GM11168 (cell line): ENCODE measurements around the gene MED12L.

Experiments used
- in situ Hi-C: fragments of 300-500 bp; cut with MboI; formaldehyde crosslinking; loops from one replicate; pipeline ENCODE4 v1.12.0; 2022; ENCODE audit warnings: low sequenced_read_pairs; ENCODE audit not compliant: unreplicated experiment

MED12L gene

DNA sequence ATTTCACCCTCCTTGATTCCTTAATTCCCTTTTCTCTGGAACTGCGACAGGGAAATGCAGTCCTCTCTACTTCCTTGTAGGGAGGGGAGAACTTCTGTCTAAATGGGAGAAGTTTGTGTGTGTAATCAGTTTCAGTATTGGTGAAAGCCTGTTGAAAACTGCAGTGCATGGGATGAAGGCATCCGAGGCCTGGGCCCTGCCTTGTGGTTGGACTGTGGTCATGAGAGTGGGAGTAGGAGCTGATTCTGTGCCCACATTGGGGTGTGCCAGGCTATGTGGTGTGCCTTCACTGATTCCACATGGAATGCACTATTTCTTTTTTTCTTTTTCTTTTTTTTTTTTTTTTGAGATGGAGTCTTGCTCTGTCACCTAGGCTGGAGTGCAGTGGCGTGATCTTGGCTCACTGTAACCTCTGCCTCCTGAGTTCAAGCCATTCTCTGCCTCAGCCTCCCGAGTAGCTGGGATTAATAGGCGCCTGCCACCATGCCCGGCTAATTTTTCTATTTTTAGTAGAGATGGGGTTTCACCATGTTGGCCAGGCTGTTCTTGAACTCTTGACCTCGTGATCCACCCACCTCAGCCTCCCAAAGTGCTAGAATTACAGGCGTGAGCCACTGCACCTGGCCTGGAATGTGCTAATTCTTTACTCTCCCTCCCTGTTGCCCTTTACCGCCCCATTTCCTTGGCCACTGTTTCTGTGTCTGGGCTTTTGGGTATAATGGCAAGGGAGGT lies 84.7 kb downstream of the MED12L start:
- in situ Hi-C loops, result loop anchor here (5.0 to 10.0 kb wide), 2 partner anchors 55 to 107 kb away; partner anchors contain the start of gene P2RY14

DNA sequence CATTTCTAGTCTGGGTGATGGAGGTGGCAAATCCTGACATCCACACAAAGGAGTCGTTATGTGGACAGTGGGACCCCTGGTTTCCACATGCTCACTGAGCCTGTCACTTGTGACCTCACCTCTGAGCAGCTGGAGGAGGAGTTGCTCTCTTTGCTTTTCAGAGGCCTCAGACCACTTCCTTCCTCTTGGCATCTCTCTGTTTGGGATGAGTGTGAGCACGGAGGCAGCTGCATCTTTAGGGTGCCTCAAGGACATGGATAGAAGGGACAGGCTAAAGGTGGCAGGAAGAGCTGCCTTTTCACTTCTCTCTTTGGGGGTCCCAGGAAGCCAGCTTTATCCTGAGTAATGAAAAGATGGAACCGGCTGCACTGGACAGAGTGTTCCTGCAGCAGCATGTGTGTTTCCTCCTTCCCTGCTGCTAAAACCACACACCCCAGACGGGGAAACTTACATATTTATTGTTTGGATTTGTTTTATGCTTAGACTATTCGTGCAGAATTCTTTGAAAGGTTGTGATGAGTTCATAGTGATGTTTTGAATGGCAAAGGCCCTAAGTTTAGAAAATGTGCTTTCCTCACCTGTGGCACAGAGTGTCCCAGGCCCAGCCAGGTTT lies 85.8 kb downstream of the MED12L start:
- in situ Hi-C loops, result no loop called here

DNA sequence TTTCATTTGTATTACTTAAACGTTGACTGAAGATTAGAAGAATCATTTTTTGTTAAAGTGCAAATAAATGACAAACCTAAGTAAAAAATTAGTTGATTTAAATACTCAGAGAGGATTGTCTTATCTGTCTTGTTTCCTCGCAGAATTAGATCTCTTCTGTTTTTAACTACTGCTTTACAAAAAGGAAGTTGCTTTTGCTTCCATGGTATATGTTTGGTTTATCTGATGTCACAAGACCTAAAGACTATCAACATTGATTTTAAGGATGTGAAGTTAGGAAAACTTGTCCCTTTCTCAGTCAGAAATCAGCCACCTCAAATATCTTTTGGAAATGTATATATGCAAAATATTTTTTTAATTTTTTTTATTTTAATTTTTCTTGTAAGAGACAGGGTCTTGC lies 88.9 kb downstream of the MED12L start:
- in situ Hi-C loops, result no loop called here

DNA sequence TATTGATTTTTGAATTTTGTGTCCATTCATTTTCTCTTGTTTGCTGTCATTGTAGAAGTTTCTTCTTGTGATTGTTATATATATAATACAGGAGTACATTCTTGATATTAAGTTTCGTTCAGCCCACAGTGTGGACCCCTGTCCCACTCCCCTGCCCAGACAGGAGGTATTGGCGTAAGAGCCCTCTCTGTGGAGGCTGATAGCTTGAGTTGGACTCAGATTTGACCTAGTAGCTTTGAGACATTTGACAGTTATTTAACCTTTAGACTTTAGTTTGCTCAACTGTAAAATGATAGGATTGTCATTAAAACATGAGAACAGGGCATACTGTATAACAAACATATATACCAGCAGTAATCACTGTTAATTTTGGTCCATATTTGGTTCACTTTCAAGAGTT lies 90.5 kb downstream of the MED12L start:
- in situ Hi-C loops, result no loop called here

DNA sequence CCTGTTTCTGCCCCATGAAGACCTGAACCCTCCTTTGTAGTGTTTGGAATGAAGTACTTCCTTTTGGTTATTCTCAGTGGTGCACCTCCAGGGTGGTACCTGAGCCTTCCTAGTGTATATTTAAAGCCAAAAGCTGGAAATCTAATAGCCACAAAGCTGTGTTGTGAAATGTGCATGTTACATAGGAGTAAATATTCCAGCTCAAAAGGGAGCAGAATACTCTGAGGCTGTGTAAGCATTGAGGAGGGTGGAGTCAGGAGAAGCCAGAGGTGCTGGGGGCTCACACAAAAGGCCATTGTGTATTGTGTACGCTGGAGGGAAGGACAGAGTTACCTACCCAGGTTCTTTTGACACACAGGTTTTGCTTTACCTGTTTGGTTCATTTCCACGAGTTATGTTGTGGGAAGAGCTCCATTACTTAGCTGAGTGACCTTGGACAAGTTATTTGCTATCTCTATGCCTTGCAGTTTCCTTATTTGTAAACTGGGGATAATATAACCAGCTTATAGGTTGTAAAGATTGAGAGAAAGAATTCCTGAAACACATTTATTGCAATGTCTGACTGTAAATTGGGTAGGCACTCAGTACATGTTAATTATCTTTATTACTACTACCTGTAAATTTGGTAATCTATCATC lies 92.9 kb downstream of the MED12L start:
- in situ Hi-C loops, result no loop called here

DNA sequence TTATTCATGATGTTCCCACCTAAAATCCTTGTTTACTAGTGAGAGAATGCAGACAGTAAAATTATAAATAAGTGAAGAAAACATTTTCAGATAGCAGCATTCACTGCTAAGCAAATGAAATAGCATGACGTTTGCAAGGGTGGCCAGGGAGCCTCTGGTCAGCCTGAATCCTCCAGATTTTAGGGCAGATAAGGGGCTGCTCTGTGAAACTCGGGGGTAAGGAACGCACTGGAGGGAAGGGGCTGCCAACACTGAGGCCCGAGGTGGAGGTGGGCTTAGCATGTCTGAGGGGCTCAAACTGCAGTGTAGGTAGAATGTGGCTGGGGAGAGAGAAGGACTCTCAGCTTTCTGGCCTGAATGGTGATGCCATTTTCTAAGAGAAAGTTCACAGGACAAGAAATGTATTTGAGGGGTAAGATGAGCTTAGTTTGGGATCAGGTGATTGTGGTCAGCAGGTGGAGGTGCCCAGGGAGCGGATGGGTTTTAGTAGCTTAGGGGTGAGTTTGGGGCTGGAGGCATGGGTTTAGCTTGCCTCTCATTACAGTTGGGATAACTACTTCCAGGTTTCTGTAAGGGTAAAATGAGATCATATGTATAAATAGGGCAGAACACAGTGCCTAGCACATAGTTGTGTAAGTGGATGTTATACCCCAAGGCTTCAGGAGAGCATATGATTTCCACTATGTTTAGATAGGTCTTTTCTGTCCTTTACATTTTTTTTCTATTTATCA lies 97.0 kb downstream of the MED12L start:
- in situ Hi-C loops, result no loop called here

DNA sequence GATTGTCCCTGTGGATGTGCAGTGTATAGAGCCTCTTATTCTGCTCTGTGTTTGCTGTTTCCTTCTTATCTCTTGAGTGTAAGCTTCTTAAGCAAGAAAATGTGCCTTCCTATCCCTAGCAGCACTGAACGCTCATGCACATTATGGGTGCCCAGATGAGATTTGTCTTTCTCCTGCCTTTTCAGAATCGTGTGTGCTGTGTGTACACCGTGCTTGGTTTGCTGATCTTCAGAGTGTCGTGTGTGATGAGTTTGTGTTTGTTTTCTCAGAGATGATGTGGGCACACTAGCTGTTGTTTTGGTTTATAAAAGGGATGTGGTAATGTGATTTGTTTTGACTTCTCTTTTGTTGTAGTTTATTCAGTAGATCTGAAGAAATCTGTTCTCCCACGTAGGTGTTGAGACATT lies 97.8 kb downstream of the MED12L start:
- in situ Hi-C loops, result no loop called here

DNA sequence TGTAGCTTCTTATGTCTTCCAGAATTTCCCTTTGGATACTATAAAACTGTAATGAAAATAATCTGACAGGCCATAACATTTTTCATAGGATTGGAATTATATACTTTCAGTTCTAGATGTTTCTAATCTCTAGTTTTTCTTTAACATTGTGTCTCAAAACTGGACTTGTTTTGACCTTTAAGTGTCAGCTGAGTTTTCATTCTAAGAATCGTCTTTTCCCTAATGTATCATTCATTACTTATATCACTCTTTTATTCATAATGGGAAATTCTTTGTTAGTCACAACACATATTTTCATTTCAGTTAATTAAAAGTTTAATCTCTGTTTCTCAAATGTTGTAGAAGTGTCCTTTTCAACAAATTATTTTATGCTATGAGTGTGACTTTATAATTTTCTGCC lies 105.6 kb downstream of the MED12L start:
- in situ Hi-C loops, result no loop called here

DNA sequence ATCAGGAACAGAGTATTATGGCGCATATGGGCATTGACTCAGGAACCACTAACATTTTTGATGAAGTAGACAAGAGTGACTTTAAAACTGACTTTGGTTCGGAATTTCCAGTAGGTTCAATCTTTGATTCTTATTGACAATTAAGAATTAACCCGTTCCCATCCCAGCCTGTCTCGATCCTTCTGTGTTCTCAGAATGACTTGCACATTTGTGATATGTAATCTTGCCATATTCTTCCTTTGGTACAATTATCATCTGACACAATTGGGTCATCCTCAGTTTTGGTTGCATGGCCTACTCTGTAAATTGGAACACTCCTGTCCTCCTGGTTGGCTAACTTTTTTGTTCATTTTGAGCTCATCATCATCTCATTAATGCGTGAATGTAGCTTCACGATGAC lies 107.1 kb downstream of the MED12L start:
- in situ Hi-C loops, result no loop called here

DNA sequence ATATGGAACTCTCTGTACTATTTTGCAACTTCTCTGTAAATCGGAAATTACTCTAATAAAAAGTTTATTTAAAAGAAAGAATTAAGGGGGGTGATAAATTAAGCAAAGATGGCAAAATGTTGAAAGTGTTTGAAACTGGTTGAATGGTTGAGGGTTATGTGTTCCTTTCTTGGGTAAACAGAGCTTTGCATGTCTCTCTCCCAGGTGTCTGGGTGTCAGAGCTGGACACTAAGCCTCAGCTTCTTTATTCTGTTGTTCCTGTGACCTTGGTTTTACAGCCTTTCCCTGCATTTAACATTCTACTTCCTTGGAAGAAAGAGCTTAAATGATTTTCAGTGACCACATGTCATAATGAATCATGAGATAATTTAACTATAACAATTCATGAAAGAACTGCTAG lies 110.4 kb downstream of the MED12L start:
- in situ Hi-C loops, result no loop called here

DNA sequence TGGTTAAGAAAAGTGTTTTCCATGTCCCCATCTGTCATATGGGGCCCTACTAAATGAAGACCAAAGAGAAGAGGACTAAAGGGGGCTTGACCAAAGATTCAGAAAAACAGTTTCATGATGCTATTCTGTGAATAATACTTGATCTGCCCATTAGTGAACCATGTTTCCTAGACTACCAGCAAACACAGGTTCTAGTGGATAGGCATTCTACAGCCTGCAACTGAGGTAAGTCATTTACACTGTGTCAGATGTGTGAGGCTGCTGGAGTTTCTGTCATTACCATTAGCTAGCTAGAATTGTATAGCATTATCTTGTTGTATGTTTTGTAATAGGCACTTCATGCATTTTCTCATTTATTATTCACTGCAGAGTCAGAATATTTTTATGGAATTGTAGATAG lies 111.0 kb downstream of the MED12L start:
- in situ Hi-C loops, result no loop called here

DNA sequence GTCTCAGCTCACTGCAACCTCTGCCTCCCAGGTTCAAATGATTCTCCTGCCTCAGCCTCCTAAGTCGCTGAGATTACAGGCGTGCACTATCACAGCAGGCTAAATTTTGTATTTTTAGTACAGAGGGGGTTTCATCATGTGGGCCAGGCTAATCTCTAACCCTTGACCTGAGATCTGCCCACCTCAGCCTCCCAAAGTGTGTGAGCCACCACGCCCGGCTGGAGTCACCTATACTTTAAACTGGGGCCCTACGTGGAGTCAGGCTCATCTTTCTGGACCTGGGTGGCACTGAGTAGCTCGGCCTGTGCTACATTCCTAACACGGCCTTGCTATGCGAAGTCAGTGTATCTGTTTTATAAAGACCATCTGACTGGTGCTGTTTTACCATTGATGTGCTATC lies 111.8 kb downstream of the MED12L start:
- in situ Hi-C loops, result no loop called here

DNA sequence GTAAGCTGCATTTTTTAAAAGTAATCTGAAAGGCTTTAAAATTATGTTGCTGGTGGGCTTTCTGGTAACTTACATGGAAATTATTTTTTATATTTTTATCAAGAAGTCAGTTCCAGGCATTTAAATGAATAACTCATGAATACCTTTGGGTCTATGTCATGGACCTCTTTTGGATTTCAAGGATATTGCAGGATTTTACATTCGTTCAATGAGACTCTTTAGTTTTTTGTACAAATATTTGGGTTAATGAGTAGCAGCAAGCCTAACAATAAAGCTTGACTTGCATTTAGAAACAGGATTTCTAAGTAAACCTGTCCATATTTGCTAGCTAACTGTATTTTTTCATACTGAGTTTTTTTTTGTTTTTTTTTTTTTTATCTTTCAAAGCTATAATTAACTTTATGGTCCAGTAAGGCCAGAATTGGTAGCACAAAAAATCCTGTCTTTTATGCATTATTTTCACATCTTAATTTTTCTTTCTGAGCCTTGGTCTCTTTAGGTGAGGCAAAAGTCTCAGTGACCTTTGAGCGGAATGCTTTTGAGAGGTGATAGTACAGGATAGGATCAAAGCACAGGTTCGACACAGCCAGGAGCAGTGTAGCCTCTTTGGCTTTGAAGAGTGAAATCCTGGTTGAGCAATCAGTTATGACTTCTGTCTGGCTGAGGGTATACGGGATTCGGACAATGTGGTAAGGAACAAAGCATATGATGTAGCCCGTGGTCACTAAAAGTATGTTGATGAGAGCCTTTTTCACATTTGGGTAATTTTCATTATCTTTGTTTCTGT lies 112.7 kb downstream of the MED12L start:
- in situ Hi-C loops, result no loop called here

DNA sequence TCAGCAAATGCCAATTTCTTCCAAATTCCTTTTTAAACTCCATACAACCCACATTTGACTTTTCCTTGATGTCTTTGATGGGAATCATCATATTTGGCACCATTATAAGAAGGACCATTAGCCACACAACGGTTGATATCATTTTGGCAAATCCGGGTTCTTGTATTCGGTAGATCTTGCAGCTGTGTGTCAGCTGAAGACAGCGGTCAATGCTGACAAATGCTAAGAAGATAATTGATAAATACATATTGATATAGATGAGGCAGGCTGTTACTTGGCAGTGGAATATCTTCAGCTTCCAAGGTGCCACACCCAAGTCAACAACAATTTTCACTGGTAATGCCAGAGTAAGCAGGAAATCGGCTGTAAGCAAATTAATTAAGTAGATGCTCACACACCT lies 113.4 kb downstream of the MED12L start:
- in situ Hi-C loops, result no loop called here

DNA sequence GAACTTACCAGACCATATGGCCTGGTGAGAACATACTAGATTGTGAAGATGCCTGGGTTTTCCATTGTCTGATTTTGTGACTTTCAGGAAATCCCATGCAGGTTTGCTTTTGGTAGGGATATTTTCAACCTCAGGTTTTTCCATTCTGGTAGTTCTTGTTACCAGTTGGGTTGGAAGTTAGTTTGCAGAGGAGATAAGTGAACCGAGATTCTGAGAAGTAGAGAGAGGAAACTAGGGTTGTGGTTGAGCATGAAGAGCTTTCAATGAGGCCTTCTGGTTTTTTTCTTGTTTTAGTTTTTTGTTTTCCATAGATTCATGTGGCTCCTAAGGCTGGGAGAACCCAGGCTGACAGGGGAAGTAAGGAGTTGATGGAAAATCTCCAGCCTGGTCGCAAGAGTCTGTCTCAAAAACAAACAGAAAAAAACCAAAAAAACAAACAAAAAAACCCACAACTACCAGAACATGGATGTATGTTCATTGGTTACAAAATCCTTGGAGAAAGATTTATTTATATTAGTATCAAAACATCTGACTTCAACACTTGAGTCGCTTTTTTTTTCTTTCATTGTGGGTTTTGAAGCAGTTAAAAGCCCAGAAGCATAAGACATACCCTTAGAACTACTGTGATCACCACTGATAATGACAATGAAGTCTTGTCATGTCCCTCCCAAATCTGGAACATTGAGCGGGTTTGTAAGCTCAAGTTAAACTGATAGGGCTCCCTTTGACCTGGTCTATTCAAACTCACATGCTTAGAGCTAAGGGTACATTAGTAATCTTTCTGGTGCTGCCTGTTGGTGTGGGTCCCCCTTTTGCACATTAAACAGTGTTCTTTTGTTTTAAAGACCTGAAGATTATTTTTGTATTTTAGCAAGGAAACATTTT lies 114.3 kb downstream of the MED12L start:
- in situ Hi-C loops, result no loop called here

DNA sequence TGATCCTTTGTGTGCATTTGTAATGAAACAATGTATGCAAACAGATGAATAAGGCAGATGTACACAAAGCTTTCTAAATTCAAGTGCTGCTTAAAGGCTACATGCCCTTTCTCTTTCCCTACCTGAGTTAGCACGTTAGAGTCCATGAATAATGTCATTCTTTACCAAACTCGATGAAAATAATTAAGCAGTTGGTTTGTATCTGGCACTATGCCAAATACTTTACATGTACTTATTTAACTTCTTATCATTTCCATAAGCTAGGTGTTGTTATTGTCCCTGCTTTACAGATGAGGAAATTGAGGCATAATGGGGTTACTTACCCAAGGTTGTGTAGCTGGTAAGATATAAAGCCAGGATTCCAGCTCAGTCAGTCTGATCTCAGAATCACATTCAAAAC lies 115.1 kb downstream of the MED12L start:
- in situ Hi-C loops, result no loop called here

DNA sequence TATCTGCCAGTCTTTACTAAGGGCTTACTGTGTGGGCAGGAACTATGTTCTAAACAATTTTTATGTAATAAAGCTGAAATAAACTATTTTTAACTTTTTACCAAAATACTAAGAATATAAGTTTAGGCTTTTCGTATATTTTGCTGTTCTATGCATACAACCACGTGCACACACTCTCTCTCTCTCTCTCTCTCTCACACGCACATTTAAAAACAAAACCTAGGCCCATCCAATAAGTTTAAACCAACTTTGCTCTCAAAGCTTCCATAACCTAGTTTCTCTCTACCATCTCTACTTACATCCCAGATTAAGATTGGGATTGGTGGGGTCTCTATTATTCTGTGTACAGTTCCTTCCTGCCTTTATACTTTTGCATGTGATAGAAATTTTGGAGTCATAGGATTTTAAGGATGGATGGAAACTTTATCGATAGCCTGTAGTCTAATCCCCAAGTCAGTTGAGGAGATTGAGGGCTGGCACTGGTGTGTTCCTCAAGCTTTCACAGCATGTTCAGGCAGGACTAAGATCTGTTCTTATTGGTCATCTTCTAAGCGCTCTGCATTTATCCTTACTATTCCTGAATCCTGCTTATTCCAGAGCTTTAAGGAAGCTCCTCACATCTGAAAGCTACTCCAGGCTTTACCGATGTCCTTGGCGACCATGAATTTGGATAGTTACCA lies 115.7 kb downstream of the MED12L start:
- in situ Hi-C loops, result no loop called here

DNA sequence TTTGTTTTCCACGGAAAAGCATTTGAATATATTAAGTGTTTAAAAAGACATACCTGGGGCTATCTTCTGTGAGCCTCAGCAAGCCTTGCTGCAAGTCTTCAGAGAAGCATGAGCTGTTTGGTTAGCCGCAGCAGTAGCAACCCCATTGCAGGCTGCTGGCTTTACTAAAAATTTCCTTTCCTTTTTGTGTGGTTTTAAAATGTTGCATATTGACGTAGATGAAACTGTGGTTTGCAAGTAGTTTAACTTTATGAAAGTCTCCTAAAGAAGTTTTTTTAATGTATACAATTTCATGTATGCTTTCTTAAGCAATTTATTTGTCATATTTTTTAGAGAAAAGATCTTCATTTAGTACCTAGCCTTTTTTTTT lies 117.6 kb downstream of the MED12L start, which contains the start of gene GPR171:
Gene GPR171, minus strand, starts transcription at position 166 of the 370 bp plus-strand sequence. CDS start 3,830 bp downstream, outside the sequence.
- in situ Hi-C loops, result no loop called here
